SU-DHL-6 (cell line): ENCODE measurements around the gene MOB3B.

Experiments used
- H2AFZ ChIP-seq: fragments of 200-600 bp; sonication (generic); 2 replicates; pipeline ENCODE4 v1.6.1; 2014; ENCODE audit warnings: low read depth, mild to moderate bottlenecking, moderate library complexity, mixed read lengths, antibody characterized with exemption, low read length; ENCODE audit not compliant: severe bottlenecking
- H3F3A ChIP-seq: fragments of 200-600 bp; shearing (Covaris generic); 2 replicates; pipeline ENCODE4 v1.6.0; 2016; ENCODE audit warnings: antibody characterized with exemption, mild to moderate bottlenecking; ENCODE audit not compliant: insufficient read depth
- H3K27ac ChIP-seq: fragments of 200-600 bp; sonication (generic); 2 replicates; pipeline ENCODE4 v1.5.1; 2016; ENCODE audit warnings: low read depth, mild to moderate bottlenecking, low read length, moderate library complexity, mixed read lengths
- H3K27me3 ChIP-seq: fragments of 200-600 bp; sonication (generic), shearing (Covaris generic); 2 replicates; pipeline ENCODE4 v1.6.0; 2014; ENCODE audit warnings: mild to moderate bottlenecking, low read length
- H3K36me3 ChIP-seq: fragments of 200-600 bp; sonication (generic); 2 replicates; pipeline ENCODE4 v1.6.1; 2014; ENCODE audit warnings: mild to moderate bottlenecking, low read length, mixed read lengths
- H3K4me2 ChIP-seq: fragments of 300-600, 200-600 bp; shearing (Covaris generic), sonication (generic); 2 replicates; pipeline ENCODE4 v1.6.0; 2014; ENCODE audit warnings: low read length, low read depth, mild to moderate bottlenecking; ENCODE audit not compliant: poor library complexity, severe bottlenecking
- H3K4me3 ChIP-seq: fragments of 200-600 bp; sonication (generic); 2 replicates; pipeline ENCODE4 v1.5.1; 2014; ENCODE audit warnings: antibody characterized with exemption, low read length, mild to moderate bottlenecking, mixed read lengths; ENCODE audit not compliant: insufficient read depth, poor library complexity, severe bottlenecking
- H3K79me2 ChIP-seq: fragments of 200-600 bp; sonication (generic); 2 replicates; pipeline ENCODE4 v1.6.1; 2014; ENCODE audit warnings: mild to moderate bottlenecking, low read length, moderate library complexity; ENCODE audit not compliant: insufficient read depth
- H3K9ac ChIP-seq: fragments of 200-600 bp; sonication (generic); 2 replicates; pipeline ENCODE4 v1.7.0; 2014; ENCODE audit warnings: mild to moderate bottlenecking, low read length
- H3K9me2 ChIP-seq: fragments of 200-600 bp; sonication (generic); replicated peaks from 2 replicates; pipeline ENCODE4 v1.6.1; 2014; ENCODE audit warnings: low read length; ENCODE audit not compliant: insufficient read depth
- H3K9me3 ChIP-seq: fragments of 200-600 bp; sonication (generic); 2 replicates; pipeline ENCODE4 v1.6.1; 2014; ENCODE audit warnings: low read length, mixed read lengths; ENCODE audit not compliant: insufficient read depth
- H4K20me1 ChIP-seq: fragments of 200-600 bp; sonication (generic); 2 replicates; pipeline ENCODE4 v1.6.1; 2014; ENCODE audit warnings: low read depth, mild to moderate bottlenecking, antibody characterized with exemption, low read length, moderate library complexity, mixed read lengths
- EZH2phosphoT487 ChIP-seq: fragments of 200-600 bp; sonication (generic), shearing (Covaris generic); conservative IDR thresholded peaks from 2 replicates; pipeline ENCODE4 v1.6.1; 2018; ENCODE audit warnings: mild to moderate bottlenecking, antibody characterized with exemption, low read length, moderate library complexity, mixed read lengths
- TF ChIP-seq, protein P1 (sequence below): fragments of 200-600 bp; sonication (generic); IDR thresholded peaks from one replicate; pipeline ENCODE4 v1.5.1; 2017; ENCODE audit warnings: antibody characterized with exemption, mild to moderate bottlenecking, low read length, moderate library complexity; ENCODE audit not compliant: insufficient read depth, poor library complexity, severe bottlenecking

Gene MOB3B

DNA sequence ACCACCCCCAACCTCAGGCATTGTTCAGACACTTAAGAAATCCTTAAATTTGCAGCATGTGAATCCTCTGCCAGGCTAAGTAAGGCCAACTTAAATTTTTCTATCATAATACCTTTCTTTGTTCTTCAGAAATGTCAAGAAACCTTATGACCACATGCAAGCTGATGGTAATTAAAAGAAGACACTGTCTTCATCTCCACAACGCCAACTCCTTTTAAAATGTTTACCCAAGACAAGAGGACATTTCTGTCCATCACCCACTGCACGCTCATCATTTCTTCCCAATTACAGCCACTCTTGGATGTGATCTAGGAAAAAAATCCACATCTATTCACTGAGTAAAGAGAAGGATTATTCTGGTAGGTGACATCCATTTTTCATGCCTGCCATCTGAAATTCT lies 11.6 kb downstream of the MOB3B start:
- Histone ChIP-seq H2AFZ (no peak overlapping the region), H3K9me3 (no peaks in the 10 kb centered on the region), H3K9me2 (no peaks in the 10 kb centered on the region), H3K27ac (no peak overlapping the region), H3K36me3 (no peaks in the 10 kb centered on the region), H3K4me3 (no peak overlapping the region), H3F3A (no peaks in the 10 kb centered on the region), H3K9ac (no peak overlapping the region), H4K20me1 (no peaks in the 10 kb centered on the region), H3K27me3 (0 out of 2 replicates have a peak, but pooled peaks cover 6% of the 10 kb centered on the region), H3K4me2 (no peak overlapping the region), H3K79me2 (no peaks in the 10 kb centered on the region)
- TF ChIP-seq, protein P1, sequence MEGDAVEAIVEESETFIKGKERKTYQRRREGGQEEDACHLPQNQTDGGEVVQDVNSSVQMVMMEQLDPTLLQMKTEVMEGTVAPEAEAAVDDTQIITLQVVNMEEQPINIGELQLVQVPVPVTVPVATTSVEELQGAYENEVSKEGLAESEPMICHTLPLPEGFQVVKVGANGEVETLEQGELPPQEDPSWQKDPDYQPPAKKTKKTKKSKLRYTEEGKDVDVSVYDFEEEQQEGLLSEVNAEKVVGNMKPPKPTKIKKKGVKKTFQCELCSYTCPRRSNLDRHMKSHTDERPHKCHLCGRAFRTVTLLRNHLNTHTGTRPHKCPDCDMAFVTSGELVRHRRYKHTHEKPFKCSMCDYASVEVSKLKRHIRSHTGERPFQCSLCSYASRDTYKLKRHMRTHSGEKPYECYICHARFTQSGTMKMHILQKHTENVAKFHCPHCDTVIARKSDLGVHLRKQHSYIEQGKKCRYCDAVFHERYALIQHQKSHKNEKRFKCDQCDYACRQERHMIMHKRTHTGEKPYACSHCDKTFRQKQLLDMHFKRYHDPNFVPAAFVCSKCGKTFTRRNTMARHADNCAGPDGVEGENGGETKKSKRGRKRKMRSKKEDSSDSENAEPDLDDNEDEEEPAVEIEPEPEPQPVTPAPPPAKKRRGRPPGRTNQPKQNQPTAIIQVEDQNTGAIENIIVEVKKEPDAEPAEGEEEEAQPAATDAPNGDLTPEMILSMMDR, result no peak
- TF ChIP-seq EZH2phosphoT487, result no peak

DNA sequence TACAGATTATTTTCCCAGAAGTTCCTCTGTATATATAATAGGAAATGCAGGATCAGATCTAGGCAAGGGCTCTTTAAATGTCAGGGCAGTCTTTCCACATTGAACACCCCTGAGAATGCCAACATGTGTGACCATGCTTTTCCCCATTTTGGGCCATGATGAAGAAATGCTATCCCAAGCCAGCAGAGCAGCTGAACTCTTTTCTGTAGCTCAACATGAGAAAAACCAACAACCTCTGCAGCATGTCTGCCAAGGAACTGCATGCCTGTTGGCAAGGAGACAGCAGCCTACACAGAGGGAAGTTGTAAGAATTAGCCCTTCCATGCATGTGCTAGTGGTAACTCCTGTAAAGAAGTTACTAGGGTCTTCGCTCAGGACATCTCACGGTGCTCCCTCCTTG lies 15.1 kb downstream of the MOB3B start:
- 0 out of 2 replicates have a peak, but pooled peaks cover 9% of the 10 kb centered on the region for H3K27me3 ChIP-seq
- no peaks in the 10 kb centered on the region for H3K79me2 ChIP-seq
- no peaks in the 10 kb centered on the region for H3K36me3 ChIP-seq
- H3K4me2 ChIP-seq, result no peak overlapping the region
- no peak overlapping the region for H2AFZ ChIP-seq
- no peak overlapping the region for H3K4me3 ChIP-seq
- H3K9me3 ChIP-seq, result no peaks in the 10 kb centered on the region
- H3K27ac ChIP-seq, result no peak overlapping the region
- no peaks in the 10 kb centered on the region for H3K9me2 ChIP-seq
- no peaks in the 10 kb centered on the region for H3F3A ChIP-seq
- no peaks in the 10 kb centered on the region for H4K20me1 ChIP-seq
- no peak for TF ChIP-seq EZH2phosphoT487
- TF ChIP-seq, protein P1, result no peak
- no peak overlapping the region for H3K9ac ChIP-seq

DNA sequence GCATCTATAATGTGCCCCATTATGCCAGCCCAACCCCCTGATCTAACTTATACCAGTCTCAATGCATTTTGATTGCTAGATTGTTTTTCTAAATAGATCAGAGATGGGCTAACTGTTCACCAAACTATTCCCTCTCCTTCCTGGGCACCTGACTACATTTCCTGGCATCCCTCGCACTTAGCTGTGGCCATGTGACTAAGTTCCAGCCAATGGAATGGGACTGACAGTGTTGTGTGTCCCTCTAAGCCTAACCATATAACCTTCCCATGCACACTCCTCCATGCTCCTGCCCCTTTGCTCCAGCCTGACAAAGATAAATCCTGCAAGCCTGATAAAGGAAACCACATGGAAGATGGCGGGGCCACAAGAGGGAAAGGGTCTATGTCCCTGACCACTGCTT lies 17.8 kb downstream of the MOB3B start:
- Histone ChIP-seq H3K79me2 (no peaks in the 10 kb centered on the region), H3K4me2 (no peak overlapping the region), H3F3A (no peaks in the 10 kb centered on the region), H2AFZ (no peak overlapping the region), H3K36me3 (no peaks in the 10 kb centered on the region), H3K9me2 (no peaks in the 10 kb centered on the region), H3K9me3 (no peaks in the 10 kb centered on the region), H3K4me3 (no peak overlapping the region), H4K20me1 (no peaks in the 10 kb centered on the region), H3K27me3 (0 out of 2 replicates have a peak, but pooled peaks cover 9% of the 10 kb centered on the region), H3K9ac (no peak overlapping the region), H3K27ac (no peak overlapping the region)
- TF ChIP-seq EZH2phosphoT487, result no peak
- TF ChIP-seq, protein P1, result no peak
